HL-60 (cell line): ENCODE data around the gene MAP3K4.

Experiments used
- DNase-seq, 2 experiments: peaks; one replicate each; pipeline ENCODE4 v3.0.0-alpha.2; 2010 to 2020; ENCODE audit warnings: low read depth in 1 of 2, low spot score in 1 of 2
- H3K27ac ChIP-seq: fragments of 250-450 bp; sonication (Bioruptor Pico); replicated peaks from 2 replicates; pipeline ENCODE4 v1.5.1; 2020; ENCODE audit warnings: mild to moderate bottlenecking, moderate library complexity
- H3K27me3 ChIP-seq: fragments of 250-450 bp; sonication (Bioruptor Pico); 2 replicates; pipeline ENCODE4 v1.5.1; 2021; ENCODE audit warnings: mild to moderate bottlenecking, moderate library complexity; ENCODE audit not compliant: insufficient read depth, poor library complexity, severe bottlenecking
- H3K4me3 ChIP-seq: replicated peaks from 2 replicates; pipeline ENCODE4 v1.5.1; 2011; ENCODE audit warnings: mild to moderate bottlenecking, control low read depth, low read length; ENCODE audit not compliant: insufficient read depth
- CTCF ChIP-seq: IDR thresholded peaks from one replicate; pipeline ENCODE4 v1.5.1; 2011; ENCODE audit warnings: low read length, control low read depth, inconsistent platforms; ENCODE audit not compliant: insufficient read depth
- GABPA ChIP-seq: IDR thresholded peaks from 2 replicates; pipeline ENCODE4 v1.6.1; 2012; ENCODE audit warnings: low read depth
- POLR2AphosphoS5 ChIP-seq: IDR thresholded peaks from 2 replicates; pipeline ENCODE4 v1.6.1; 2012; ENCODE audit warnings: low read depth
- REST ChIP-seq: IDR thresholded peaks from 2 replicates; pipeline ENCODE4 v1.6.1; 2012; ENCODE audit warnings: low read depth; ENCODE audit not compliant: insufficient replicate concordance
- SPI1 ChIP-seq: IDR thresholded peaks from 2 replicates; pipeline ENCODE4 v1.6.1; 2012; ENCODE audit warnings: low read depth, mild to moderate bottlenecking, borderline replicate concordance

The MAP3K4 gene

GRCh38 chr6:161128680-161129196 is 137.2 kb downstream of the MAP3K4 start:
- no peak for DNase-seq
- Histone ChIP-seq H3K27me3 (no peaks in the 10 kb centered on the region), H3K4me3 (no peak overlapping the region), H3K27ac (no peak overlapping the region)
- TF ChIP-seq REST (no peak), POLR2AphosphoS5 (no peak), CTCF (no peak), GABPA (no peak), SPI1 (no peak)

GRCh38 chr6:161130541-161130940 is 139.0 kb downstream of the MAP3K4 start:
- no peak for DNase-seq
- TF ChIP-seq CTCF (no peak), POLR2AphosphoS5 (no peak), REST (no peak), GABPA (no peak), SPI1 (no peak)
- no peaks in the 10 kb centered on the region for H3K27me3 ChIP-seq

GRCh38 chr6:161130967-161131766 is 139.6 kb downstream of the MAP3K4 start:
- H3K27ac ChIP-seq, result no peak overlapping the region
- H3K4me3 ChIP-seq, result no peak overlapping the region
- DNase-seq, result no peak
- TF ChIP-seq POLR2AphosphoS5, result no peak
- TF ChIP-seq CTCF, result no peak
- TF ChIP-seq SPI1, result no peak
- no peak for TF ChIP-seq REST
- no peak for TF ChIP-seq GABPA
- H3K27me3 ChIP-seq, result no peaks in the 10 kb centered on the region

More at GRCh38 chr6:161130541-161130940, 139.0 kb downstream of the MAP3K4 start:
- Histone ChIP-seq H3K4me3 (no peak overlapping the region), H3K27ac (no peak overlapping the region)
